Upper lobe of right lung (tissue), 1 donor: ENCODE measurements around the gene NKX1-2. TPM values are rescaled to one million over a fixed set of nuclear protein-coding genes. Genes with fewer than 3 reads are reported as not detected.

Experiments used
- ATAC-seq: fragments of 200-7000 bp; cut with Tn5 transposase; one replicate; pipeline ENCODE4 v1.9.1; 2020; ENCODE audit warnings: mild to moderate bottlenecking, moderate library complexity
- DNase-seq: peaks from one replicate; pipeline ENCODE4 v3.0.0-alpha.2; 2020
- H3K27ac ChIP-seq: fragments of 200-600 bp; one replicate; pipeline ENCODE4 v1.8.0; 2022
- H3K27me3 ChIP-seq: fragments of 200-600 bp; one replicate; pipeline ENCODE4 v1.8.0; 2022; ENCODE audit warnings: mild to moderate bottlenecking
- H3K36me3 ChIP-seq: fragments of 200-600 bp; one replicate; pipeline ENCODE4 v1.8.0; 2022
- H3K4me1 ChIP-seq: fragments of 200-600 bp; one replicate; pipeline ENCODE4 v1.8.0; 2022
- H3K4me3 ChIP-seq: fragments of 200-600 bp; one replicate; pipeline ENCODE4 v1.8.0; 2022; ENCODE audit warnings: mild to moderate bottlenecking
- H3K9me3 ChIP-seq: fragments of 200-600 bp; one replicate; pipeline ENCODE4 v1.8.0; 2022
- intact Hi-C: fragments of 100-400 bp; cut with DNase I; formaldehyde crosslinking; loops from one replicate; pipeline ENCODE4 v1.11.0; 2022
- total RNA-seq: library from RNA; stranded (reverse); fragmentation: NEBNext Ultra II Directional; extraction: Animal tissue kit (Norgen Biotek cat#: 25700); gene quantifications from one replicate; pipeline ENCODE4 v1.2.1, GENCODE V29; 2021
- TF ChIP-seq, protein P1 (sequence below): fragments of 200-600 bp; IDR thresholded peaks from one replicate; pipeline ENCODE4 v1.8.0; 2022; ENCODE audit warnings: antibody characterized with exemption
- donor health status: DM: no; HTN: yes; CAD: no; lungs with severe emphysema.

The NKX1-2 gene
- total RNA-seq, 1 donor from 2014 or later = not detected

DNA sequence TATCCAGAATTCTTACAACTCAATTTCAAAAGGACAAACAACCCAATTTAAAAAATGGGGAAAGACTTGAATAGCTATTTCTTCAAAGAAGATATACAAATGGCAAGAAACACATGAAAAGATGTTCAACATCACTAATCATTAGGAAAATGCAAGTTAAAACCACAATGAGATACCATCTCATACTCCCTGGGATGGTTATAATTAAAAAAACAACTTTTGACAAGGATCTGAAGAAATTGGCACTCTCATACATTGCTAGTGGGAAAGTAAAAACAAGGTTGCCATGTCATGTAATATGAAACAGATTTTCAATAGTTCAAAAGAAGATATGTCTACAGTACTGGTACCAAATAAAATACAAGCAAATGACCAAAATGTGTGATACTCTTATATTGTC, 40.1 kb downstream of the NKX1-2 start:
- H3K27me3 ChIP-seq = no peaks in the 10 kb centered on the region
- ATAC-seq = no peak
- no peak overlapping the region for H3K27ac ChIP-seq
- TF ChIP-seq, protein P1, sequence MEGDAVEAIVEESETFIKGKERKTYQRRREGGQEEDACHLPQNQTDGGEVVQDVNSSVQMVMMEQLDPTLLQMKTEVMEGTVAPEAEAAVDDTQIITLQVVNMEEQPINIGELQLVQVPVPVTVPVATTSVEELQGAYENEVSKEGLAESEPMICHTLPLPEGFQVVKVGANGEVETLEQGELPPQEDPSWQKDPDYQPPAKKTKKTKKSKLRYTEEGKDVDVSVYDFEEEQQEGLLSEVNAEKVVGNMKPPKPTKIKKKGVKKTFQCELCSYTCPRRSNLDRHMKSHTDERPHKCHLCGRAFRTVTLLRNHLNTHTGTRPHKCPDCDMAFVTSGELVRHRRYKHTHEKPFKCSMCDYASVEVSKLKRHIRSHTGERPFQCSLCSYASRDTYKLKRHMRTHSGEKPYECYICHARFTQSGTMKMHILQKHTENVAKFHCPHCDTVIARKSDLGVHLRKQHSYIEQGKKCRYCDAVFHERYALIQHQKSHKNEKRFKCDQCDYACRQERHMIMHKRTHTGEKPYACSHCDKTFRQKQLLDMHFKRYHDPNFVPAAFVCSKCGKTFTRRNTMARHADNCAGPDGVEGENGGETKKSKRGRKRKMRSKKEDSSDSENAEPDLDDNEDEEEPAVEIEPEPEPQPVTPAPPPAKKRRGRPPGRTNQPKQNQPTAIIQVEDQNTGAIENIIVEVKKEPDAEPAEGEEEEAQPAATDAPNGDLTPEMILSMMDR = no peak
- peaks cover 29% of the 10 kb centered on the region for H3K36me3 ChIP-seq
- no peak for DNase-seq
- H3K9me3 ChIP-seq = no peaks in the 10 kb centered on the region
- intact Hi-C loops = no loop called here
- H3K4me3 ChIP-seq = no peak overlapping the region
- peaks cover 12% of the 10 kb centered on the region for H3K4me1 ChIP-seq

DNA sequence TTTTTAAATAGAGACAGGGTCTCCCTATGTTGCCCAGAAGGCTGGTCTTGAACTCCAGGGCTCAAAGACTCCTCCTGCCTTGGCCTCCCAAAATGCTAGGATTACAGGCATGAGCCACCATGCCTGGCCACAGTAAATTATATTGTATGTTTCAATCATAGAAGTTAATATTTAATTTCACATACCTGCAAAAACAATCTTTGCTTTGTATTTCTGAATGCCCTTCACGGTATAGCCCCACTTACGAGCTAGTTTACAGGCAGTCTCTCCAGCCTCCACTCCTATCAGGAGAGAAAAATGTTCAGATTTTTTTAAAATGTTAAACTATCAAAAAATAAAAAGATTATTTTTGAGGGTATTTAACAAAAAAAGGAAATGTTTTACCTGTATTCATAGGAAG, 41.5 kb downstream of the NKX1-2 start:
- H3K27ac ChIP-seq = no peak overlapping the region
- H3K9me3 ChIP-seq = no peaks in the 10 kb centered on the region
- TF ChIP-seq, protein P1 = no peak
- no peak for DNase-seq
- H3K4me1 ChIP-seq = peaks cover 3% of the 10 kb centered on the region
- intact Hi-C loops = no loop called here
- no peaks in the 10 kb centered on the region for H3K27me3 ChIP-seq
- no peak overlapping the region for H3K4me3 ChIP-seq
- H3K36me3 ChIP-seq = peaks cover 42% of the 10 kb centered on the region
- ATAC-seq = no peak

DNA sequence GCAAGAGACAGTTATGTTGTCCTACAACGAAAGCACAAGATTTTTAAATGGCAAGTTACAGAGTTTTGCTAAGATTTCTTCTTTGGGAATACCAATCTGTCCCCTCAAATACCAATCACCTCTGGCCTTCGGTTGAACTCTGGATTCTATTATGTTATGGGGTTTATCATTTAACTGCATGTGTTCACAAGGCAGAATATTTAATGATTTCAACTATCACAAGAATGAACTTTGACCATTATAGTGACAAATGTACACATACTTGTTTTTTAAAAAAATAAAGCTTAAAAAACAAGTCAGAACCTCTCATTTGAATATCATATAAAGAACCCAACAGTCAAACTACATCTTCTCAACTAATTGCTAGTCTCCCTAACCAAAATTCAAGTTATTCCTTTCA, 42.4 kb downstream of the NKX1-2 start:
- H3K4me3 ChIP-seq = no peak overlapping the region
- TF ChIP-seq, protein P1 = no peak
- ATAC-seq (no peak), DNase-seq (no peak)
- no peak overlapping the region for H3K27ac ChIP-seq
- H3K36me3 ChIP-seq = peaks cover 51% of the 10 kb centered on the region
- no peaks in the 10 kb centered on the region for H3K27me3 ChIP-seq
- peaks cover 5% of the 10 kb centered on the region for H3K4me1 ChIP-seq
- intact Hi-C loops = no loop called here
- H3K9me3 ChIP-seq = no peaks in the 10 kb centered on the region

DNA sequence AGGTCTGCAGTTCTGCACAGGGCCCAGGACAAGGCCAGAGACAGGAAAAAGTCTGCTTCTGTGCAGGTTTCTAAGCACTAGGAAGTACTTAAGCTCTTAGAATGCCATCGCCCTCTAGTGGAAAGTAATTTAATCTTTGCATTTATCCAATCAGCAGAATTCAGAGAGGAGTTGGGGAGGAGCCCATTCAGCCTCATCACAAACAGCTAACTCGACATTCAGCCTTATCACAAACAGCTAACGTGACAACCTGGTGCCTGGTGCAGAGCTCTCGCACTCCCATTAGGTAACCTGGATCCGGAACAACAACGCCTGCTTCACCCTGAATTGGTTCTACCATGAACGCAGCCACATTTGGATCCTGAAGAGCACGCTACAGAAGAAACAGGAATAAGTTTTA, 46.3 kb downstream of the NKX1-2 start:
- no peak overlapping the region for H3K4me3 ChIP-seq
- H3K4me1 ChIP-seq = peaks cover 5% of the 10 kb centered on the region
- no peaks in the 10 kb centered on the region for H3K9me3 ChIP-seq
- intact Hi-C loops = no loop called here
- H3K27ac ChIP-seq = no peak overlapping the region
- ATAC-seq (peak; percentile 96), DNase-seq (no peak)
- H3K27me3 ChIP-seq = no peaks in the 10 kb centered on the region
- TF ChIP-seq, protein P1 = peak; percentile 55
- H3K36me3 ChIP-seq = peaks cover 70% of the 10 kb centered on the region

DNA sequence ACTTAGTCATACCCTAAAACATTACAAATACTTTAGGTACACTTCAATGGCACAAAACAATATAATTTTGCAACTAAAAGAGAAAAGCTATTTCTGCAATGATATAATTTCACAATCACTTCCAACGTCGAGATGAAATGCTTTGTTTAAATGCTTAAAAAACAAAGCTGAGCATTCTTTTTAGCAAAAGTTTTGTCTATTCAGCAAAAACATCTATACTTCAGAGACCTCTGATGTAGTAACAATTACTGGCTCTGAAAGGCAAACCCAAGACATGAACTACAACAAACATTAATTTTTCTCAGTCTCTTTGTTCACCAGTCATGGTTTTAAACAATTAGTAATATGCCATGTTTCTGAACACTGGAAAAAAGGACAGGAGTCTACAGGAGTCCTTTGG, 47.6 kb downstream of the NKX1-2 start:
- no peak overlapping the region for H3K4me3 ChIP-seq
- ATAC-seq = no peak
- H3K9me3 ChIP-seq = no peaks in the 10 kb centered on the region
- DNase-seq = no peak
- intact Hi-C loops = no loop called here
- H3K4me1 ChIP-seq = peaks cover 5% of the 10 kb centered on the region
- H3K27me3 ChIP-seq = no peaks in the 10 kb centered on the region
- peaks cover 77% of the 10 kb centered on the region for H3K36me3 ChIP-seq
- TF ChIP-seq, protein P1 = no peak
- H3K27ac ChIP-seq = no peak overlapping the region

DNA sequence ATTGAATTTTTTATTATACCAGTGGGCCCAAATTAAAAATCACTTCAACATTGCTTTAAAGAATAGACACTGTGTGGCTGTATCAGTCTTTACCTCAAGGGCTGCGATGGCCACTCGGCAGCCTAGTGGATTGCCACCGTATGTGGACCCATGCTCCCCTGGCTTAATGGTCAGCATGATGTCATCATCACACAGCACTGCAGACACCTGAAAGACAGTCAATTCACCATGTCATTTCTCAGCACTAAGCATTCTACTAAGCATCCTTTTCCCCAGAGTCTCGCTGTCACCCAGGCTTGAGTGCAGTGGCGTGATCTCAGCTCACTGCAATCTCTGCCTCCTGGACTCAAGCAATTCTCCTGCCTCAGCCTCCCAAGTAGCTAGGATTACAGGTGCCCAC, 48.2 kb downstream of the NKX1-2 start:
- Histone ChIP-seq H3K4me3 (no peak overlapping the region), H3K27ac (no peak overlapping the region), H3K9me3 (no peaks in the 10 kb centered on the region), H3K36me3 (peaks cover 83% of the 10 kb centered on the region), H3K27me3 (no peaks in the 10 kb centered on the region), H3K4me1 (peaks cover 5% of the 10 kb centered on the region)
- intact Hi-C loops = no loop called here
- TF ChIP-seq, protein P1 = no peak
- ATAC-seq (no peak), DNase-seq (no peak)
